ENCODE measurements around the gene AGAP1.

GRCh38 chr2:236051806-236052205 lies 558.0 kb downstream of the AGAP1 start:
- TF ChIP-seq POLR2A (IDR thresholded peaks at IDR 0.05) (no peak), CTCF (IDR thresholded peaks at IDR 0.05) (no peak)
